ENCODE results near the gene GRB2.
"Not testable (repeated sequence)": the region's sequence is repeated elsewhere in the genome, so short reads cannot be mapped to it uniquely, and the experiment has no call there.

The GRB2 gene

DNA sequence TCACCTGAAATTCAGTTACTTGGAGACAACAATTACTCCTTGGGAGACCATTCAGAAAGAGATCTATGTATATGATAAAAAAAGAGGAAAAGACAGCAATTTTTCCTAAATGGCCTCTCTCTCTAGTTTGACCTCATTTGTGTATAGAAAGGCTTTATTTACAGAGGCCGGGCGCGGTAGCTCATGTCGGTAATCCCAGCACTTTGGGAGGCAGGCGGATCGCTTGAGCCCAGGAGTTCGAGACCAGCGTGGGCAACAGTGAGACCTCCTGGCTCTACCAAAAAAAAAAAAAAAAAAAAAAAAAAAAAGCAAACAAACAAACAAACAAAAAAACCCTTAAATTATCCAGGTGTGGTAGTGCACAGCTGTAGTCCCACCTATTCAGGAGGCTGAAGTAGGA, 20.7 kb downstream of the GRB2 start:
- DNase-seq: no peak

DNA sequence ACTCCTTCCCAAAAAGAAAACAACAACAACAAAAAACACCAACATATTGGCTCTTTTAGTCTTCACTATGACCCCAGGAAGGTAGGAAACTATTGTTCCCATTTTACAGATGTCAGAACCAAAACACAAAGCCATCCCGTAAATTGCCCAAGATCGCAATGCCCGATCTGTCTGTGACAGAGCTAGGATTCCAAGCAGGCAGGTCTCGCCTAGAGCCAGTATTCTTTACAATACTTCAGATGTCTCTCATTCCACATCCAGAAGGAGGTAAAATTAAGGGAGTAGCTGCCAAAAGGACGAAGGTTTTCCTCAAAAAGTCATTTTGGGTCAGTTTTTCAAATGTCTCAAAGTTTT, 21.7 kb downstream of the GRB2 start:
- no peak for DNase-seq

DNA sequence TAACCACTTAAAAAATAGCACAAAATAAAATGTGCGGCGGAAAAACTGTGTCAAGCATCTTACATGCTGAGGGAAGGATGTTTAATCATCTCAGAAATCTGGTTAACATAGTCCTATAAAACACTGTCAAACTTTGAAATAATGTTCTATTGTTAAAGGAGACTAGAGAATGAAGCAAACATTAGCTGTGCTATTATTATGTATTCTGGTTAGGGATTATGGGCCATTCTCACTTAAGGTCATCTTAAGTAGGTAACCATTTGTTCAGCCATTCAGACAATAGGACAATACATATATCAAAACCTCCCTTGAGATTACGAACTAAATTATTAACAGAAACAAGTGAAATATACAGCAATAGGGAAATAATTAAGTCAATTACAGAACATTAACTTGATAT, 24.7 kb downstream of the GRB2 start:
- no peak for DNase-seq

DNA sequence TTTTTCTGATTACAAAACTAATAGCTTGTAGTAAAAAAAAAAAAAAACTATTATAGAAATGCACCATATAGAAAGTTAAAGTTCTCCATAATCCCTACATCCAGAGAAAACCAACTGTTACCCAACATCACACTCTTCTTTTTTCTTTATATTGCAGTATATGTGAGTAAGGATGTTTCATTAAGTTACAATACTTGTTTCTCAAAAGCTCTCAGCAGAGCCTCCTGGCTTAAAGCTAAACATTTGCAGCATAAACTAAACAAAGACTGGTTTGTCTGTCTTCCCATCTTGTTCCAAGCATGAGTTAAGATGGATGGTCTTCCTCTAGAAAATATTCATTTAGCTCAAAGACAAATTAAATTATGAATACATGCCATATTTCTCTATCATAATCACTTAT, 25.2 kb downstream of the GRB2 start:
- no peak for DNase-seq

- DNase-seq: not testable (repeated sequence)
Measured at GRCh38 chr17:75379426-75379825, 26.1 kb downstream of the GRB2 start.

DNA sequence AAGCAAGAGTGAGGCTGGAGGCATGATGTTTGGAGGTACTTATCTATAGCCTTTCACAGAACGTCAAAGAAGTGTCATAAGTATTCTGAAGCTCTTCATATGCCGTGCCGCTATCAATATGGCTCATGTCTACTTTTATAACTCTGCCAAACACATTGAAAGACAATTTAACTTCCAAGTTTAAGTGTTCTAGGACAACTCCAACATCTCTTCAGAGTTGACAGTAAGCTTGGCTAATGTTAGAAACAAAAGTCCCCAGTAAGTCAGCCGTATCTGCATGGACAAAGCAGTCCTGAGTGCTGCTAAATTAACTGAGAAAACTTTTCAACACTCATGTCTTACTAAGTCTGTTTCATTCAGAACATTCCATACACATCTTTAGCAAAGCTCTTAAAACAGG, 32.2 kb downstream of the GRB2 start:
- DNase-seq: no peak

- peak; percentile 18 for DNase-seq
Measured at GRCh38 chr17:75371981-75372380, 33.5 kb downstream of the GRB2 start.

DNA sequence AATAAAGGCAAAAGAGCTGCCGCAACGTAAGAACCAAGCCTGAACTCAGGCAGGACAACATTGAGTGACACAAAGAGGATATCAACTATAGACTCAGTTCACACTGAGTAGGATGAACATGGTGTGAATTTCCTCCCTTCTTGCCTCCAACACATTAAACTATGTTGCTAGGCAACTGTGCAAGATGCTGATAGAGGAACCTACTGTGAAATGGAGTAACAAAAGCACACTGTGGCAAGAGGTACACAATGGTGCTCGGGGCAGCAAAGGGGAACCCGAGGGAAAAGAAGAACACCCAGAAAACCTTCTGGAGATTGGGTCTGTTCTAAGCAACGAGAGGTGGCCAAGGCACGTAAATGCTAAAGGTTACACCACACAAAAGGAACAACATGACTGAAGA, 34.1 kb downstream of the GRB2 start:
- no peak for DNase-seq

DNA sequence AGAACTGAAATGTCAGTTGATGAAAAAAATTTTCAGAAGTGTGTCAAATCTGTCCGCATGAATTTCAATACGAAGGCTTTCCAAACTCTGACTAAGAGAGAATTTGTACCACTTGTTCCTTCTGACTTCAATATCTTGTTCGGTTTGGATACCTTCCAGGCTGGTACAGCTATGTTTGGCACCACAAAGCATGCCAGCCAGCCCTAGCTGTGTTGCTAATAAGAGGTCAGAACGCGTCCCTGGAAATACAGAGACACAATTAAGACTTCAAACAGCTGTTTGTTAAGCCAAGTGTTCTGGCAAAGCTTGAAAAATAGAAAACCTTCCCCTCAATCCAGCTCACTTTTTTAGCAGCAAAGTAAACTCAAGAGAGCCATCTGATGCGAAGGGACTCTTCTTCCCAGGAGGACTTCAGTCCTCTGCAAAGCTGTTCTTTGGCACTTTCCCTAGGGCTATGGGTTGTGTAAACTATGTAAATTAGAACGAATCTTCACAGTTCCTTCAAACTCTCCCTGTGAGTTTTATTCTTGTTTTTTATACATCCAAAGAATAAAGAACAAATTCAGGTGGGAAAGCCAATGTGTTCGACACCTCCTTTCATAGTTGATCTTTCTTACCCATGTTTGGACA, 35.1 kb downstream of the GRB2 start:
- DNase-seq: no peak

DNA sequence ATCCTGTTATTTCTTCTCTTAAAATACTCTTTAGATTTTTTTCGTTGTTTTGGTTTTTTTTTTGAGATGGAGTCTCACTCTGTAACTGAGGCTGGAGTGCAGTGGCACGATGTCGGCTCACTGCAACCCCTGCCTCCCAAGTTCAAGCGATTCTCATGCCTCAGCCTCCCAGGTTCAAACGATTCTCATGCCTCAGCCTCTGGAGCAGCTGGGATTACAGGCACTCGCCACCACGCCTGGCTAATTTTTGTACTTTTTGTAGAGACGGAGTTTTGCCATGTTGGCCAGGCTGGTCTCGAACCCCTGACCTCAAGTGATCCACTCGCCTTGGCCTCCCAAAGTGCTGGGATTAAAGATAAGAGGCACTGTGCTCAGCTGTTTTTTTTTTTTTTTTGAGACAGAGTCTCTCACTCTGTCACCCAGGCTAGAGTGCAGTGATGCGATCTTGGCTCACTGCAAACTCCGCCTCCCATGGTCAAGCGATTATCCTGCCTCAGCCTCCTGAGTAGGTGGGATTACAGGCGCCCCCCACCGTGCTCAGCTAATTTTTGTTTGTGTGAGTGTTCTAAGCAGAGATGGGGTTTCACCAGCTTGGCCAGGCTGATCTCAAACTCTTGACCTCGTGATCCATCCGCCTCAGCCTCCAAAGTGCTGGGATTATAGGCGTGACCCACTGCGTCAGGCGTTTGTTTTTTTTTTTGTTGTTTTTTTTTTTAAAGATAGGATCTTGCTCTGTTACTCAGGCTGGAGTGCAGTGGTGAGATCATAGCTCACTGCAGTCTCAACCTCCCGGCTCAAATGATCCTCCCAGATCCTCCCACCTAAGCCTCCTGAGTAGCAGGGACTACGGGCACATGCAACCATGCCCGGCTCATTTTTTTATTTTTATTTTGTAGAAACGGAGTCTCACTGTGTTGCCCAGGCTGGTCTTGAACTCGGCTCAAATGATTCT, 37.4 kb downstream of the GRB2 start:
- DNase-seq: not testable (repeated sequence)

- no peak for DNase-seq
Measured at GRCh38 chr17:75367312-75367711, 38.2 kb downstream of the GRB2 start.

- DNase-seq: no peak
Measured at GRCh38 chr17:75366432-75366831, 39.0 kb downstream of the GRB2 start.

DNA sequence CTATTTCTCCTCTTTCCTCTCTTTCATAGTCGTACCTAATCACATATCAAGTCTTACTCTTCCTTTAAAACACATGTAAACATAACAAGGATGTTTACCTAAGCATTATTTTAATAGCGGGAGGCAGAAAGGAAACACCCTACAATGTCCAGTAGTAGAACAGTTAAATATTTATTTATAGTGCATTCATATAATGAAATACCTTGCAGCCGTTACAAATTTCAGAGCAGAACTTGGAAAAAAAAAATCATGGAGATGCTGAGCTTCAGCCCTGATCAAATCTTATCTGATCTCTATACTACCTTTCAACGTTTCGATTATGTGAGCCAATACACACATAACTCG, 39.6 kb downstream of the GRB2 start:
- no peak for DNase-seq

DNA sequence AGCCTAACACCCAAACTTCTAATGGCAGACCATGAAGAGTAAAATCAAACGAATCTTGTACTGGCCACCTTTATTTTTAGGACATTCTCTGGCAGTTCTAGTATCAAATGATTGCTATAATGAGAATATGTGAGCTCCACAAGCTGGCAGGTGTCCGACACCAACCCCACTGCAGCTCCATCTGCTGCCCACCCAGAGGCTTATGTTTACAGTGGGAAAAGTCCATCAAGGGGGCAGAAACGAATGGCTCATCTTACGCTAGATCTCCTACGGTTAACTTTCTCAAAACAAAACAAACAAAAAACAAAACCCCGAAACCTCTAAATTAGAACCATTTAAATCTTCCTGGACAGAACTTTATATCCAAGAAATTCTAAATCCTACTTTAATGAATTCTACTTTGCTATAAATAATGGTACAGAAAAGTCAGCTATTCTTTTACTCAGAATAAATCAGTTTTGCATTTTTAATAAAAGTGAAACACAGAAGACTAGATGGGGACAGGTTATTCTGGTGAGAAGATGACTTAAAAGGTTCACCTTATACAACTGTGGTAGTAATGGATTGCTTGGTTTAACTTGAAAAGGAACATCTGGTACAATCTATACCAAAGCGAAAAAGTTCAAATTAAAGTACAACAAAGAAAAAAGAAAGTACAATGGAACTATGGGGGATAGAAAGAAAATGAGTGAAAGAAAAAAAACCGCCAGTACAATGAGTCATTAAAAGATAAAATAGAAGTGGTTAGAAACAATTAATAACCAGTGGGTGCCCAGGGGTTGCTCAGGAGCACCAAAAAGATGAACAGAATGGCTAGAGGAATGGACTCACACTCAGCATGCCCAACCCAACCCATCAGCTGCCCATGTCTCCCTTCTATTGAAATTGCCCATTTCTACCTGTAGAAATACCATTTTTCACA, 40.2 kb downstream of the GRB2 start:
- no peak for DNase-seq

GRCh38 chr17:75364078-75364477, 41.4 kb downstream of the GRB2 start:
- no peak for DNase-seq

- DNase-seq: no peak
Measured at GRCh38 chr17:75361996-75362395, 43.5 kb downstream of the GRB2 start.

DNA sequence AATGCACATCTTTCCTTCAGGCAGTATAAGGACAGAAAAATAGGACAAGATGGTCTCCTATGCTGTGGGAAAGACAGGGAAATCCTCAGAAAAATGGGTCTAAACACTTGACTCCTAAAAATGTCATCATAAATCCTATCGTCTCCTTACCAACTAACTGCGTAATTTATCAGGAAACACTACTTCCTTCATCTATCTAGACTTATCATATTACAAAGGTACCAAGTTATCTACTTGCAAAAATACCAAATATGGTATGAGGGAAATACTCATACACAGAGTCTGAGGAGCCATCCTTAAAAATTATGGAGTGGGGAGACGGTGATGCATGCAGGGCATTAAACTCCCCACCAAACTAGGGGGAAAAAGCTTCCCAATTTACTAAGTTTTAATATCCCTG, 44.1 kb downstream of the GRB2 start:
- no peak for DNase-seq

GRCh38 chr17:75356260-75356937, 49.1 kb downstream of the GRB2 start:
- DNase-seq: no peak

DNA sequence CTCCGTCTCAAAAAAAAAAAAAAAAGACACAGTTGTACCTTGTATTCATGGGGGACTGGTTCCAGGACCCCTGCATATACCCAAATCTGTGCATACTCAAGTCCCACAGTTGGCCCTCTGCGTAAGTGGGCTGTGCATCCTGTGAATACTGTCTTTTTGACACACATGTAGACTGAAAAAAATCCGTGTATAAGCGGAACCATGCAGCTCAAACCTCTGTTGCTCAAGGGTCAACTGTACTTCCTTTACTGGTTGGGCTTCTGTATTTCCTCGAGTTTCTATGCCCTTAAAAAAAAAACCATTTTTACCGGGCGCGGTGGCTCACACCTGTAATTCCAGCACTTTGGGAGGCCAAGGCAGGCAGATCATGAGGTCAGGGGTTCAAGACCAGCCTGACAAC, 52.3 kb downstream of the GRB2 start:
- no peak for DNase-seq

- no peak for DNase-seq
Measured at GRCh38 chr17:75352079-75352569, 53.4 kb downstream of the GRB2 start.

DNA sequence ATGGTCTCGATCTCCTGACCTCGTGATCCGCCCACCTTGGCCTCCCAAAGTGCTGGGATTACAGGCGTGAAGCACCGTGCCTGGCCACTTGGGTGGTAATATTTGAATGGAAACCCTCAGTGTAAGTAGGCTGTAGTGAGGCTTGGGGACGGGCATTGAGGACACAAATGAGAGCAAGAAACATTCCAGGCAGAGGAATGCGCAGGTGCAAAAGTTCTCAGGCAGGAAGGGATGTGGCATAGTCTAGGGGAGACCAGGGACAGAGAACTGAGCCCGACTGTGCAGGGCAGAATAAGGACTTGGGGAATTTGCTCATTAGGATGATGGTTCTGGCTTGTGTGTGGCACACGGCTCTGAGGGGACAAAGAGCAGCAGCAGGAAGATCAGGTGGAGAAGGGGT, 54.8 kb downstream of the GRB2 start:
- DNase-seq: no peak

GRCh38 chr17:75350029-75350428, 55.4 kb downstream of the GRB2 start:
- no peak for DNase-seq

DNA sequence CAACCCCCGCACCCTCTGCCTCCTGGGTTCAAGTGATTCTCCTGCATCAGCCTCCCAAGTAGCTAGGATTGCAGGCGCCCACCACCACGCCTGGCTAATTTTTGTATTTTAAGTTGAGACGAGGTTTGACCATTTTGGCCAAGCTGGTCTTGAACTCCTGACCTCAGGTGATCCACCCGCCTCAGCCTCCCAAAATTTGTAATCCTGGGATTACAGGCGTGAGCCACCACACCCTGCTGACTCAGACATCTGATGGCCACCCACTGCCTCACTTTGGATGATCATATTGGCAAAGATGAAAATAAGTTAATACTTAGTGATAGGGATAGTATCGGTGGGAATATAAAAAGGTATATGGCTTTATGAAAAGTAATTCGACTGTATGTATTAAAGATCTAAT, 55.9 kb downstream of the GRB2 start:
- no peak for DNase-seq

Measured in CD4-positive, alpha-beta T cell treated with Interleukin-6 for 4 hours (primary cell).